ENCODE measurements around the gene IL20RB.
"Not testable (repeated sequence)": the region's sequence is repeated elsewhere in the genome, so short reads cannot be mapped to it uniquely, and the experiment has no call there.

IL20RB gene

DNA sequence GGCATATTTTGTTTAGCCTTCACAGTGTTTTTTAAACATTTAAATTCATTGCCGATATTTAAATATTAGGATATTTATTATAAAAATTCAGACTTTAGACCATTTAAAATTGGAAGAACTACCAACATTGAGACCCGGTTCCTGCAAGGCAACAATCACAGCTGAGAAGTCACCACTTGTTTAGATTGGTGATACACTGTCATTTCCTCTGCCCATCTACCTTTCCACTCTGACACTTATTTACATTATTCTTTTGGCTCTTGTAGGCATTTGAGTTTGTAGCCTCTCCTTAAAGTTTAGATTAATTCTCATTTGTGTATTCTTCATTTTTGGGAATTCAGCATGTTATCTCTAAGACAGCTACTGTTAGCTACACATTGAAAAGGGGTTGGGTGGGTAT, 10.3 kb upstream of the IL20RB start:
- no peak for DNase-seq

DNA sequence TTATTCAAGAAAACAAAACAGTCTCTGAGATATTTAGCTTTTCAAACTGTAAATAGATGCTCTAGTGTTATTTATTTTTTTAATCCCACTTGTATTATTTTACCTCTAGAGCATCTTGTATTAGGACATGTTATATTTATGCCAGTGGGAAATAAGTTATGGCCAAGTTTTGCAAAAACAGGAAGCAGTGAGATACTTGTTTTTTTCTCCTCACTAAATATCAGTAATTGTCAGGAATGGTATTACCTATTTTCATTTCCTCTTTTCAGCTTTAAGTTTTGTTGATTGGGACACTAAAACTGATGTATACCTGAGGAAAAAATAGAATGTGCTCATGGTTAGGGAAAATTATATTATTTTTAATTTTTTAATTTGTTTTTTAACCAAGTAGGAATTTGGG, 8.6 kb upstream of the IL20RB start:
- no peak for DNase-seq

DNA sequence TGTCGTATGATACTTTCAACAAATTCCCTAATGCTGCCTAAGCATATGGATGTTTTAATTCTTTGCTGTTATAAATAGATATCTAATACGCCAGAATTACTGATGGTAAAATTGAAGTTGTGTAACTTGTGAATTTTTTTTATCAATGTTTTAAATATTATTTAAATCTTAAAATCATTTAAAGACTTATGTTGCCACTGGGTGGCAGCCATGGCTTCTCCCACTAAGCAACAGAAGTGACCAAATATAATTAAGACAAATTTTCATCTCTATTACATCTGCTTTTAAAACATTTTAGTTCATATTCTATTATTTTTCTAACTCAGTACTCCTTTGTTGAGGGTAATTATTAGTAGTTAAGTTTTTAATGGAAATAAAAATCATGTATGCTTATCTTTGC, 8.1 kb upstream of the IL20RB start:
- DNase-seq = no peak

DNA sequence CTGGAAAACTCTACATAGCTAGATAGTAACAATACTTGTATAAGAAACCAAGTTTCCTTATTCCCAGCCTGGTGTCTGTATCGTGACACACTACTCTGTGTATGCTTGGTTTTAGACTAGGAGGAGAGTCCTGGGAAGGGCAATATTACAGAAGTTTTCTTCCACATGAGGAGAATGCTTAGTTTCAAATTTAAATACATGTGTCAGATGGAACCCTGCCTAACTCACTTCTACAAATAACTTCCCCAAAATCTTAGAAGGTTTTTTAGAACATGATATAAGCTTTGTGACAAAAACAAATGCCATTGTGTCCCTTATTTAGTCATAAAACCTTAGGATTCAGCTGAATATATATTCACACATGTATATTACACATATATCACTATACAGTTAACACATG, 7.2 kb upstream of the IL20RB start:
- no peak for DNase-seq

DNA sequence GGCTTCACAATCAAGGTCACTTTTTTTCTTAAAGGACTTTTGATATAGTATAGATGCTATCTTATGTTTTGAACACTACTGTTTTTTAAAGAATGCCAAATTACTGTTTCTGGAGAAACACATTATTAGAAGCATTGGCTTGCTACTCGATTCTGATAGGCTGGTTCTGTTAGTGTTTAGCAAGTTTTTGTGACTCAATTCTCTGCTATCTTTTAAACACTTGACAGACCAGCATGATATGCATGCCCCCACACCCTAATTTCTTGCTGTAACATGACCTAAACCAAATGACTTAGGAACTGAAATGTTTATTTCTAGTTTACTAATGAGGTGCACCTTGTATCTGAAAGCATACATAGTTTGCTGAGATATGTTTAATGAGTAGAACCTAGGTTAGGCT, 5.5 kb upstream of the IL20RB start:
- no peak for DNase-seq

DNA sequence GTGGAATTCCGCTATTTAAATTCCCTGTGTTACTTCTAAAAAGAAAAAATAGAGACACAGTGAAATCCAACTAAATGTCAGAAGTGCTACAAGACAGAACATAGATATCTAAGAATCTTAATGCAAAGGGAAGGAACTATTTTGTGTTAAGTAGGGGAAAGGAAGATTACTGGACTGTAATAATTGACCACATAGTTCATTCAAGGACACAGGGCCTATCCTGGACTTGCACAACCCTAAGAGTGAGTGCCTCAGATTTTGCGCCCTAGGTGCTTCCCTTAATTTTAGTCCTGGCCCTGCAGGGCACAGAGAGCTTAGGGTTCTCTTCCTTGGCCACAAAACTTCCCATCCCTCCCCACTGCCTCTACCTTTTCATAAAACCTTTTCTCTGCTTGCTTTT, 3.5 kb upstream of the IL20RB start:
- DNase-seq = no peak

DNA sequence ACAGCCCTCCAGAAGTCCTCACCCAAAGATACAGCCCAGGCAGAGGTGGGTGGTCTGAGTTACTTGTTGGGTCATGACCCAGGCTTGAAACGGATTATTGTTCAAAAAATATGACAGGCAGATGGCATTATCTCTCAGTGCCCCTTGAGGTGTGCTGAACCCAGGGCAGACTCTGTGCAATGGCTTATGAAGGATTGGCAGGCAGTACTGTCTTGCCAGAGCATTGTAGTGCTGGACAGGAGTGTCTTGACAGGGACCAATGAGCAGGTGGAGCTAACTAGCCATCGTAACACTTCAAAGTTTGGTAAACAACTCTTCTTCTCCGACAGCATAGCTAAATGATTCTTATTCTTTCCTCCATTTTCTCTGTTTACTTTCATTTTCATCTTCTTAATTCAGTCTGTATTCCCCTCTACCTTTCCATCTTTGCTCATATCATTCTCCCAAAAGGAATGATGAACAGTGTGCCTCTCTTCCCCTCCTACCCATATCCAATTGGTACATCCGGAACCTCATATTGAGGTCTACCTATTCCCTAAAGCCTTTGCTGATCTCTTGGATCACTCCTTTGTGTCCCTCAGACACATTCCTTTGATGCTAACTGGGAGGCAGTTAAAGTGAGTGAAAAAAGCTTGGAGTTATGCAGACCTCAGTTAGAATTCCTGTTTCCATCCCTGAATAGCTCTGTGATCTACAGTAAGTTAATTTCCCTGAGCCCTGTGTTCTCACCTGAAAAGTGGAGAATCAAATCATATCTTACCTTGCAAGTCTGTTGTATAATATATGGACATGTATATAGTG, 2.6 kb upstream of the IL20RB start:
- no peak for DNase-seq

DNA sequence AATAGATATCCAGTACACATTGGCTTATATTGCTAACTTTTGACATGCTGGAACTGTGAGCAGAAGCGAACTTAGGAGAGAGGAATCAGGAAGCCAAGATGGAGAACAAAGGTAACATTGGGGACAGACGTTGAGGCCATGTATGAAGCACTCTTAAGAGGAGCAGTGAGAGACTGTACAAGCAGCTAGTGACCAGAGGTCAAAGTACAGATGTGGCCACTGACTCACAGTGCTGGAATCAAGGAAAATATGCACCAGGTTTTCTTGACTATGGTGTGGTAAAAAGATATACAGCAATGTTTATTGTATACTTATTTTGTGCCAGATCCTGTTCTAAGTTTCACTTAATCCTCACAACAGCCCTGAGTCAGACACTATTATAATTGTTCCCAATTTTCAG, 2.0 kb upstream of the IL20RB start:
- no peak for DNase-seq

DNA sequence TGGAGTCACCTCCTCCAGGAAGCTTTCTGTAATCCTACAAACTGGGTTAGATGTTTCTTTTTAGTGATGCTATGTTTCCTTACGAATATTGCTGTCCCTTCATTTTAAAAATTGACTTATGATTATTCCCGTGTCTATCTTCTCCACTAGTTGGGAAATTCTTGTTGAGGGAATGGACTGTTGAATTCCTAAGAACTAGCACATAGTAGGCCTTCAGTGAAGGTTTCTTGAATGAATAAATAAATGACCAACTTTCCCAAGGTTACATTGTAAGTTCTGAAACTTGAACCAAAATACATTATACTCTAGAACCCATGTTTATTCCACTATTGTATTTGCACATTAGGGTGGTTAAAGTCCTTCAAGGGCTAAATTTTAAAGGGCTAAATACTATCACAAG, 812 bp upstream of the IL20RB start:
- no peak for DNase-seq

DNA sequence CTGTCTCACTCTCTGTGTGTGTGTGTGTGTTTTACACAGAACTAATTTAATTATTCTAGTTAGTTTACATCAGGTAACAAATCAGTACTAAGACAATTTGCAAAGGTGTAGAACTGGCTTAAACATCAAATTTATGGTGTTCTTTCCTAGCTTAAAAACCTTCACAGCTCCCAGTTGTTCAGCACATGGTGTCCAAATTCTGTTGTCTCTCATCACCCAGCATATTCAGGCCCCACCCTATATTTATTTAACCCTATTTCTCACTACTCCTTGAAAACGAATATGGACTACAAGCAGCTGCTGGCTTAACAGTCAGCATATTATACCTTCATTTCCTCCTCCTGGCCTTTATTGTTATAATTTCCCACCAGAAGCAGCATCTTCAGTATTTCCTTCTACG, 1.2 kb downstream of the IL20RB start:
- no peak for DNase-seq

DNA sequence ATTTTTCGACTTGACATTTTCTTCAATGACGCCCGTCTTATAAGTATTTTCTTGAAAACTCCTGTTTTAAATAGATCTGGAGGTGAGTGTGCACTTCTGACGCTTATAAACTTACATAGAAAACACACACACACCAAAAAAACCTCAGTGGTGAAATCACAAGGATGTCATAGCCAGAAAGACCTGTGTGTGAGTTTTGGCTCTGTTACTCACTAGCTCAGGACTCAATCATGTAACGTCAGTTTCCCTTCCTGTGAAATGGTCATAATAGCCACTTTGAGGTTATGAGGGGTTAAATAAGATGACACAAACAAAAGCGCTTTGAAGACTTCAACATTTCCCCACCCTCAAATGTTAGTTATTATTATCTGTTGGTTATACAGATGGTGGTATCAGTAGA, 1.8 kb downstream of the IL20RB start:
- DNase-seq = no peak

DNA sequence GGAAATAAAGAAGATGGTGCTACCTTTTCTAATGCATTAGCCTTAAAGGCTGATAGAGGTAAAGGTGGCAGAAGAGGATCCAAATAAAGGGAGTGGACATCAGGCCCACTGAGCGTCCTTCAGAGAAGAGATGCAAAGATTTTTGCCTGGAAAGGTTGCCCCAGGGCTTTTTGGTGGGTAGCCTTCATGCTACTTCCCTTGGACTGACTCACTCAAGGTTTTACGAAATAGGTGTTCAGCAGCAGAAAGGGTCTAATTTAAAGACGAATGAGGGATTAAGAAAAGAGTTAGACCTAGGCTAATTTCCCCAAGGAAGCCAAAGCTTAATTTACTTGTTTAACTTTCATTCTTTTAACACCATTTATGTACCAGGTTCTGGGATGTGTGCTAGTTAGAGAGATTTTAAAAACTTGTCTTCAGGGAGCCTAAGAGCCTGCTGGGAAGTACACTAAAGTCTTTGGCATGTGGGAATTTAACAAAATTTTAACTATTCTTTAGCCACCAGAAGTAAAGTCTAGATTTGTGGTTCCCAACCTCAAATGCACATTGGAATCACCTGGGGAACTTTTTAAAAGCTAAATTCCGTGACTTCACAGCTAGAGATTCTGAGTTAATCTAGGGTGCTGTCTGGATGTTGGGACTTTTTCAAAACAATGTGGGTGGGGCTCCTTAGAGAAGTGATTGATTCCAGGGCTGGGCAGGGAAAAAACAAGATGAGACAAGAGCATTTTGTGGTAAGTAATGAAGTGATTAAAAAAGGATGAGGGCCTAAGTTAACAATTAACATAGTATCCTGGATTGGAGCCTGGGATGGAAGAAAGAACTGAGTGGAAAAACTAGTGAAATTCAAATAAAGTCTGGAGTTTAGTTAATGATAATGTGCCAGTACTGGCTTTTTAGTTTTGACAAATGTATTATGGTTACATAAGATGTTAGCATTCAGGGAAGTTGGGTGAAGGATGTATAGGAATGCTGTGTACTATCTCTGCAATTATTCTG, 3.4 kb downstream of the IL20RB start:
- DNase-seq = no peak

DNA sequence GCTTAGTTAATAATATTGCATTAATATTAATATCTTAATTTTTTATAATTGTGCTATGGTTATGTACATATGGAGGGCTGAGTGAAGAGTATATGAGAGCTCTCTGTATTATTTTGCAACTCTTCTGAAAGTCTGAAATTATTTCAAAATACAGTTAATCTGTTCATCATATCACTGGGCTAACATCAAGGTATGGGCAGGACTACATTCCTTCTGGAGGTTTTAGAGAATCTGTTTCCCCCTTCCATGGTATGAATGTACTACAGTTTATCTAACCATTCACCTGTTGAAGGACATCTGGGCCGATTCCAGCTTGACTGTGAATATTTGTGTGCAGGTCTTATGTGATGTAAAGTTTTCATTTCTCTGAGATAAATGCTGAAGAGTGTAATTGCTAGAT, 5.1 kb downstream of the IL20RB start:
- no peak for DNase-seq

DNA sequence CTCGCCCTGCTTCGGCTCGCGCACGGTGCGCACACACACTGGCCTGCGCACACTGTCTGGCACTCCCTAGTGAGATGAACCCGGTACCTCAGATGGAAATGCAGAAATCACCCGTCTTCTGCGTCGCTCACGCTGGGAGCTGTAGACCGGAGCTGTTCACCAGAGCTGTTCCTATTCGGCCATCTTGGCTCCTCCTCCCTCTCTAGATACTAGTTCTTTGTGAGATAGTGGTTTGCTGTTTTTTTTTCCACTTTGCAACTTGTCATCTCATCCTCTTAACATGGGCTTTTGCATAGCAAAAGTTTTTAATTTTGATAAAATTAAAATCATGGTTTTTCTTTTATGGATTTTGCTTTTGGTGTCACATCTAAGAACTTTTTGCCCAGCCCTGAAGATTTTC, 11.8 kb downstream of the IL20RB start:
- not testable (repeated sequence) for DNase-seq

DNA sequence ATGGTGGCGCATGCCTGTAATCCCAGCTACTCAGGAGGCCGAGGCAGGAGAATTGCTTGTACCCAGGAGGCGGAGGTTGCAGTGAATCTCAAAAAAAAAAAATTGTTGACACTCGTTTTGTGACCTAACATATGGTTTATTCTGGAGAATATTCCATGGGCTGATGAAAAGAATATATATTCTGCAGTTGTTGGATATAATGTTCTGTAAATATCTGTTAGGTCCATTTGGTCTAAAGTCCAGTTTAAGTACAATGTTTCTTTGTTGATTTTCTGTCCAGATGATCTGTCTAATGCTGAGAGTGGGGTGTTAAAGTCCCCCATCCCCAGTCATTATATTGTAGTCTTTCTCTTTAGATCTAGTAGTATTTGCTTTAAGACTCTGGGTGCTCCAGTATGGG, 15.6 kb downstream of the IL20RB start:
- no peak for DNase-seq

DNA sequence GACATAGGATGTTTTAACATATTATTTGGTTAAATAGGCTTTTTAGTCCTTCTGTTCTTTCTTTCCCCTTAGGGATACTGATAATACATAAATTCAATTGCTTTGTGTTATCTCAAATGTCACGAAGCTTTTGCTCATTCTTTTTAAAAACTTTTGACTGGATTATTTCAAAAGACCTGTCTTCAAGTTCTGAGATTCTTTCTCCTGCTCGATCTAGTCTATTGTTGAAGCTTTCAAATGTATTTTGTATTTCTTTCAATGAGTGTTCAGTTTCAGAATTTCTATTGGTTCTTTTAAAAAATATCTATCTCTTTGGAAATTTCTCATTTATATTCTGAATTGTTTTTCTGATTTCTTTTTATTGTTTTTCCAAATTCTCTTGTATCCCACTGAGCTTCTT, 16.9 kb downstream of the IL20RB start:
- DNase-seq = no peak

DNA sequence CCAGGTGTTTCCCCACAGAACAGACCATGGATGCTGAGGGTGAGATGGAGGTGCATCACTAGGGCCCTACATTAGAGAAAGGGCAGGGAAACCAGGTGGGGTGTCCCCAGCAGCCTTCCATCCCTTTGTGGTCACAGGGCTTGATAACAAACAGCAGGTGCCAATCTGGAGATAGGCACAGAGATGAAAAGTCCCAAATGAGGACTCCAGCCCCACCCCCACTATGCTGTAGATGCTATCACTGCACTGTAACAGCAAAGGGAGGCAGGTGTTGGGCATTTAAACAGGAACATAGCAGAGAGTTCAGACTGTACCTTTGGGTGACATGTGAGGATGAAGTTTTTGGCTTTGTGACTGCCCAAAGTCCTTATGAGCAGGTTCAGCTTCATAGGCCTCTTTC, 21.4 kb downstream of the IL20RB start:
- DNase-seq = no peak

DNA sequence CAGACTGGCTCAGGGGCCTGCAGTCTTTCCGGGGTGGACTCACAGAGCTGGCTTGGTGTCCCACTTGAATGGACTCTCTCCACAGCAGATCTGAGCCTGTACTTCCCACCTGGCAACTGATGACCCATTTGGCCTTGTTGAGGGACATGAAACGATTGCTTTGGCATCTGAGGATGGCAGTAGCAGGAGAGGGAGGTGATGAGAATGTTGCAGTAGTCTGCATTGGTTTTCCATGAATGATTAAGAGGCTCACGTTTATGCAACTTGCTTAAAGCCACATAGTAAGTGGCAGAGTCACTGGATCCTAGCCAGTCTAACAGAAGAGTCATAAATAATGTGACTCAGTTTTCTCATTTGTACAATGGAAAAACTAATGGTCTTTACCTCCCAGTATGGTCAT, 21.9 kb downstream of the IL20RB start:
- DNase-seq = no peak

DNA sequence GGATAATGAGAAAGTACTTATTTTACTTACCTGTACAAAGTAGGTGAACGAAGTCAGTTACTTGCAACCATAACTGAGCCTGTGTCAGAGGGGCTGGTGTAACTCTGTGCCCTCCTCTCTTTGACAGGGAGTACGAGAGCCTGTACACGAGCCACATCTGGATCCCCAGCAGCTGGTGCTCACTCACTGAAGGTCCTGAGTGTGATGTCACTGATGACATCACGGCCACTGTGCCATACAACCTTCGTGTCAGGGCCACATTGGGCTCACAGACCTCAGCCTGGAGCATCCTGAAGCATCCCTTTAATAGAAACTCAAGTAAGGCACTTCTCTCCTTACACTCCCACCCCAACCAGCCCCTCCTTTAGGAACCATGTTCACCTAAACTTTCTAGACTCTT, 24.2 kb downstream of the IL20RB start:
- DNase-seq = no peak

DNA sequence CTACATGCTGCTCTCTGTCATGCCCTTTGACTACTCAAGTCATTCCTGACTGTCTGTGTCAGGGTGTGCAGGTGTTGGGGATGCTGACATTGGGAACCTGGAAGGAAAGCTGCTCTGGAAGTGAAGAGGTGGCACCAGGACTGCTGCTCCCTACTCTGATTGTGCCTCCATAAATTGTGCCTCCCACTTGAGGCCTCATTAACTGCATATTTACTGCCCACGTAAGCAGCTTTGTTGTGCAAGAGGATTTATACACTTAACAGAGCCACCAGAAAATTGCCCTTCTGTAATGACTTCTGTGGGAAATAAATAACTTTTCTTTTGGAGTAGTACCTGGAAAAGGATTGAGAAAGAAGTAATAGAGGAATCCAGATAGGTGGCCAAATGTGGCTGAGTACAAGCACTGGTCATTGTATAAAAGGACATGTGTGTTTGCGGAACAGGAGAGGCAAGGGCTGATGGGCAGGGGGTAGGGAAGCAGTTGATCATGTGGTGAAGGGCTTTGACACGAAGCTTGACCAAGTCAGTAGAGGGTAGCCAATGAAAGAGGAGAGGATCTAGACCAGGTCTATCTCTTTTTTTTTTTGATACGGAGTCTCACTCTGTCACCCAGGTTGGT, 24.8 kb downstream of the IL20RB start:
- DNase-seq = peak in 2 of 3 experiments; percentile 23 to 34

DNA sequence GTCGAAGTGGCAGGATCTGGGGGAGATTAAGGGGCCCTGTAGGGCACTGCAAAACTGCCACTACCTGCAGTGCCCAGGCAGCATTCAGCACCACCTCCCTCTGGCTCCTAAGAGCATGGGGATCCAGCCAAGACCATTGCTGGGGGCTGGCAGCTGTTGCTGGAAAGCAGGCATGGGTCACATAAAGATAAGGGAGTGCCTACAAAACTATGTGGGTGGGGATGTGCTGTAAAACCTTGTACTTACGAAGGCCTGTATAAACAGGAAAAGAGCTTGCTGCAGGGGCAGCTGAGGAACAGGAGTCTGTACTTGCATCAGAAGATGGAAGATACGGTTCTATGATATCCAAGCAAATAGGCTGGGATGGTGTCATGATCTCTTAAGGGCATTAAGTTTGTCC, 27.1 kb downstream of the IL20RB start:
- no peak for DNase-seq

DNA sequence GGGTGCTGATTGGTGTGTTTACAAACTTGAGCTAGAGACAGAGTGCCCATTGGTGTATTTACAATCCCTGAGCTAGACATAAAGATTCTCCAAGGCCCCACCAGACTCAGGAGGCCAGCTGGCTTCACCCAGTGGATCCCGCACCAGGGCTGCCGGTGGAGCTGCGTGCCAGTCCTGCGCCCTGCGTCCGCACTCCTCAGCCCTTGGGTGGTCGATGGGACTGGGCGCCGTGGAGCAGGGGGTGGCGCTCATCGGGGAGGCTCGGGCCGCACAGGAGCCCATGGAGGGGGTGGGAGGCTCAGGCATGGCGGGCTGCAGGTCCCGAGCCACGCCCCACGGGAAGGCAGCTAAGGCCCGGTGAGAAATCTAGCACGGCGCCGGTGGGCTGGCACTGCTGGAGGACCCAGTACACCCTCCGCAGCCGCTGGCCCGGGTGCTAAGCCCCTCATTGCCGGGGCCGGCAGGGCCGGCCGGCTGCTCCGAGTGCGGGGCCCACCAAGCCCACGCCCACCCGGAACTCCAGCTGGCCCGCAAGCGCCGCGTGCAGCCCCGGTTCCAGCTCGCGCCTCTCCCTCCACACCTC, 29.7 kb downstream of the IL20RB start:
- DNase-seq = not testable (repeated sequence)

DNA sequence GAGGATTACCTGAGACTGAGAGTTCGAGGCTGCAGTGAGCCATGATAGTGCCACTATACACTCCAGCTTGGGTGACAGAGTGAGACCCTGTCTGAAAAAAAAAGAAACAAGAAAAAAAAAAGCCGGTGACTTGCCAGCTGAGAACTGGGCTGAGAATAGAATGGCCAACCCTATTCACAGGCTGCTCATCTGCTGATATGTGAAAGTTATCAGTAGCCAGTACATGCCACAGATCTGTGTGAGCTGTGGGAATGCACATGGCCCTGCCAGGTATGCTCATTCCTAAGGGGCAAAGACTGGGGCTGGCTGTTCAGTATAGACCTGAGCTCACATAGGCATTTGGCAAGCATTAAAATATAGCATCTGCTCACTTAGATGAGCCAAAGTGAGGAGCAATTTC, 30.9 kb downstream of the IL20RB start:
- DNase-seq = no peak

Measured in NCI-H1417 (cell line).